PC-9 (cell line): Measurements from ENCODE around the gene KCNJ3. TPM values are rescaled to one million over a fixed set of nuclear protein-coding genes. Genes with fewer than 3 reads are reported as not detected.

ENCODE experiments used
- BruUV-seq: library from RNA; stranded (reverse); fragments of 400-500 nt; replicated peaks from 2 replicates; lab custom pipeline; 2021; lab: Mats Ljungman, UMichigan
- CTCF ChIA-PET: fragments of 300-600 bp; sonication (Branson Sonifier 250); formaldehyde crosslinking; loops from one replicate; lab custom pipeline; 2022; ENCODE audit warnings: antibody characterized with exemption; lab: Charles Lee
- POLR2A ChIA-PET: fragments of 300-600 bp; sonication (Branson Sonifier 250); formaldehyde crosslinking; loops from one replicate; lab custom pipeline; 2022; ENCODE audit warnings: antibody characterized with exemption; ENCODE audit not compliant: unreplicated experiment; lab: Charles Lee
- DNase-seq, 2 experiments: peaks; one replicate each; pipeline versions ENCODE4 v3.0.0 to v3.0.0-alpha.2; 2015 to 2022; ENCODE audit warnings: mixed read lengths in 1 of 2
- H2AFZ ChIP-seq: fragments of 200-600 bp; sonication (generic); 2 replicates; pipeline ENCODE4 v1.8.1; 2017; ENCODE audit warnings: antibody characterized with exemption
- H3F3A ChIP-seq: fragments of 200-600 bp; sonication (generic); 2 replicates; pipeline ENCODE4 v1.8.1; 2017; ENCODE audit warnings: antibody characterized with exemption, mild to moderate bottlenecking, low read depth; ENCODE audit not compliant: insufficient read depth
- H3K27ac ChIP-seq: fragments of 200-600 bp; sonication (generic); 2 replicates; pipeline ENCODE4 v1.6.1; 2016; ENCODE audit warnings: mixed run types
- H3K27me3 ChIP-seq: fragments of 200-600 bp; sonication (generic); 2 replicates; pipeline ENCODE4 v1.6.1; 2016; ENCODE audit warnings: low read depth, mixed run types; ENCODE audit not compliant: insufficient read depth
- H3K36me3 ChIP-seq: fragments of 200-600 bp; sonication (generic); 2 replicates; pipeline ENCODE4 v1.6.1; 2016; ENCODE audit warnings: low read depth, mixed run types
- H3K4me1 ChIP-seq: fragments of 200-600 bp; sonication (generic); replicated peaks from 2 replicates; pipeline ENCODE4 v1.6.1; 2016; ENCODE audit warnings: mixed run types; ENCODE audit not compliant: insufficient read depth
- H3K4me2 ChIP-seq: fragments of 200-600 bp; sonication (generic); 2 replicates; pipeline ENCODE4 v1.6.1; 2017; ENCODE audit warnings: mixed run types
- H3K4me3 ChIP-seq: fragments of 200-600 bp; sonication (generic); 2 replicates; pipeline ENCODE4 v1.6.1; 2016; ENCODE audit warnings: mixed run types
- H3K79me2 ChIP-seq: fragments of 200-600 bp; sonication (generic); 2 replicates; pipeline ENCODE4 v1.6.1; 2017; ENCODE audit warnings: low read depth, mixed run types
- H3K9me2 ChIP-seq: fragments of 200-600 bp; sonication (generic); 2 replicates; pipeline ENCODE4 v1.8.1; 2017; ENCODE audit warnings: mild to moderate bottlenecking; ENCODE audit not compliant: insufficient read depth
- H3K9me3 ChIP-seq: fragments of 200-600 bp; sonication (generic); 2 replicates; pipeline ENCODE4 v1.8.1; 2016; ENCODE audit warnings: low read depth; ENCODE audit not compliant: insufficient read depth
- H4K20me1 ChIP-seq: fragments of 200-600 bp; sonication (generic); 2 replicates; pipeline ENCODE4 v1.8.1; 2017; ENCODE audit not compliant: insufficient read depth
- EZH2 ChIP-seq: fragments of 200-600 bp; sonication (generic); IDR thresholded peaks from 2 replicates; pipeline ENCODE4 v1.8.0; 2017; ENCODE audit warnings: antibody characterized with exemption, low read depth
- intact Hi-C: fragments of 100-400 bp; cut with micrococcal nuclease; formaldehyde crosslinking; loops from one replicate; pipeline ENCODE4 v1.10.0; 2022; ENCODE audit not compliant: unreplicated experiment
- total RNA-seq: library from RNA; stranded (reverse); gene quantifications from 2 replicates; pipeline ENCODE4 v1.2.3, GENCODE V29; 2021
- TF ChIP-seq, protein P1 (sequence below): fragments of 200-600 bp; sonication (generic); conservative IDR thresholded peaks from 2 replicates; pipeline ENCODE4 v1.6.1; 2017; ENCODE audit warnings: mixed run types, antibody characterized with exemption, mild to moderate bottlenecking, moderate library complexity

The KCNJ3 gene
- total RNA-seq, 1 experiment from 2014 or later: not detected

DNA sequence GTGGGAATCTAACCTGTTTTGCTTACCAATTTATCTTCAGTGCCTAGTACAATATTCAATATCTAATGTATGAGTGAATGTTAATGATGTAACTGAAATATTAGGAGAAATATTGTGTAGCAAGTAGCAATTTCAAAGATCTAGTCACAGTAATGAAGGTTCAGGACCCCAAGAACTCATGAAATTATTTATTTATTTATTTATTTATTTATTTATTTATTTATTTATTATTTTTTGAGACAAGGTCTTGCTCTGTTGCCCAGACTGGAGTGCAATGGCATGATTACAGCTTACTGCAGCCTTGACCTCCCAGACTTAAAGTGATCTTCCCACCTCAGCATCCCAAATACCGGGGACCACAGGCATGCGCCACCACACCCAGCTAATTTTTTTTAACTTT is 126.9 kb downstream of the KCNJ3 start:
- Histone ChIP-seq H3F3A (no peaks in the 10 kb centered on the region), H3K27ac (no peak overlapping the region), H4K20me1 (no peaks in the 10 kb centered on the region), H3K4me1 (no peaks in the 10 kb centered on the region), H3K27me3 (no peaks in the 10 kb centered on the region), H3K36me3 (no peaks in the 10 kb centered on the region), H3K4me2 (no peak overlapping the region), H3K9me2 (no peaks in the 10 kb centered on the region), H3K4me3 (no peak overlapping the region), H3K79me2 (no peaks in the 10 kb centered on the region), H3K9me3 (no peaks in the 10 kb centered on the region), H2AFZ (no peak overlapping the region)
- intact Hi-C loops: no loop called here
- TF ChIP-seq, protein P1, sequence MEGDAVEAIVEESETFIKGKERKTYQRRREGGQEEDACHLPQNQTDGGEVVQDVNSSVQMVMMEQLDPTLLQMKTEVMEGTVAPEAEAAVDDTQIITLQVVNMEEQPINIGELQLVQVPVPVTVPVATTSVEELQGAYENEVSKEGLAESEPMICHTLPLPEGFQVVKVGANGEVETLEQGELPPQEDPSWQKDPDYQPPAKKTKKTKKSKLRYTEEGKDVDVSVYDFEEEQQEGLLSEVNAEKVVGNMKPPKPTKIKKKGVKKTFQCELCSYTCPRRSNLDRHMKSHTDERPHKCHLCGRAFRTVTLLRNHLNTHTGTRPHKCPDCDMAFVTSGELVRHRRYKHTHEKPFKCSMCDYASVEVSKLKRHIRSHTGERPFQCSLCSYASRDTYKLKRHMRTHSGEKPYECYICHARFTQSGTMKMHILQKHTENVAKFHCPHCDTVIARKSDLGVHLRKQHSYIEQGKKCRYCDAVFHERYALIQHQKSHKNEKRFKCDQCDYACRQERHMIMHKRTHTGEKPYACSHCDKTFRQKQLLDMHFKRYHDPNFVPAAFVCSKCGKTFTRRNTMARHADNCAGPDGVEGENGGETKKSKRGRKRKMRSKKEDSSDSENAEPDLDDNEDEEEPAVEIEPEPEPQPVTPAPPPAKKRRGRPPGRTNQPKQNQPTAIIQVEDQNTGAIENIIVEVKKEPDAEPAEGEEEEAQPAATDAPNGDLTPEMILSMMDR: no peak
- no peak for TF ChIP-seq EZH2
- POLR2A ChIA-PET: no interaction called here
- BruUV-seq: no TSS peak
- CTCF ChIA-PET: interaction anchor here (0.6 kb wide), 1 partner anchor 973 kb away, joined by 3 read pairs; no protein-coding TSS in a partner anchor
- no peak for DNase-seq

DNA sequence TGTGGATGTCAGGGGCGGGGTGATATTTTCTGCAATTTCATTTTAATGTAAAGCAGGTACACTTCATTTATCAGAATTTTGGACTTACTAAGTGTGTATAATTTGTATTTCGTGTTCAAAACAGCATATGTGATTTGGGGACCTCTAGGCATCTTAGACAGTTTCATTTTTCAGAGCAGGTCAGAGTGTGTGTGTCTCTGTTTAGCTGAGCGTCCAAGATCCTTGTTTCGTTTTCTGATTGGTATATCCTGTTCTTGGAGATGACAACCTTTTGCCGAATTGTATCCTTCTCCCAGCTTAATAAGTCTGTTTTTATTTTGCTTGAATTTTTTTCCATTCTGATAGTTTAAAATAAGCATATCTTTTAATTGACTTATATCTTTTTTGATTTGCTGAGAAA is 128.3 kb downstream of the KCNJ3 start:
- POLR2A ChIA-PET: no interaction called here
- Histone ChIP-seq H2AFZ (no peak overlapping the region), H3K36me3 (no peaks in the 10 kb centered on the region), H3K4me2 (no peak overlapping the region), H3K4me1 (no peaks in the 10 kb centered on the region), H3K9me3 (no peaks in the 10 kb centered on the region), H3K4me3 (no peak overlapping the region), H3F3A (no peaks in the 10 kb centered on the region), H3K27me3 (no peaks in the 10 kb centered on the region), H3K79me2 (no peaks in the 10 kb centered on the region), H3K27ac (no peak overlapping the region), H3K9me2 (no peaks in the 10 kb centered on the region), H4K20me1 (no peaks in the 10 kb centered on the region)
- TF ChIP-seq, protein P1: no peak
- no peak for TF ChIP-seq EZH2
- DNase-seq: no peak
- BruUV-seq: no TSS peak
- CTCF ChIA-PET: no interaction called here
- intact Hi-C loops: no loop called here

DNA sequence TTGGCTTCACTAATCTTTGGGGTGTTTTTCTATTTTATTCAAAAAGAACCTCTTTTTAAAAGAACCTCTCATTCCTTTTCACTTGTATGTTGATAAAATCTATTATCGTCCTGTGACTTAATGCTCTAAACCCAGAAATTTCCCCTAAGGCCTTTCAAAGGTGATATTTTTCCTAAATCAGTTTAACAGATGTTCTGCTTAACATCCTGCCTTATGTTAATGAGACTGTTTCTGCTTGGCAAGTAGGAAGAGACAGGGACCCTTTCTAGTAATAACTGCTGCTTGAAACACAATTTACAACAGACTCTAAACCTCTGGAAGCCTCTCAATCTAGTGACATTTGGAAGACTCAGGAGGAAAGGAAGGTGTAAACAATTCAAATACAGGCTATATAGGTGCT is 128.8 kb downstream of the KCNJ3 start:
- TF ChIP-seq, protein P1: no peak
- TF ChIP-seq EZH2: no peak
- H3K36me3 ChIP-seq: no peaks in the 10 kb centered on the region
- DNase-seq: no peak
- H3K4me2 ChIP-seq: no peak overlapping the region
- ChIA-PET CTCF (no interaction called here), POLR2A (no interaction called here)
- intact Hi-C loops: no loop called here
- H3K9me2 ChIP-seq: no peaks in the 10 kb centered on the region
- H3K4me1 ChIP-seq: no peaks in the 10 kb centered on the region
- H2AFZ ChIP-seq: no peak overlapping the region
- no peaks in the 10 kb centered on the region for H3K79me2 ChIP-seq
- H4K20me1 ChIP-seq: no peaks in the 10 kb centered on the region
- no TSS peak for BruUV-seq
- no peaks in the 10 kb centered on the region for H3K9me3 ChIP-seq
- no peaks in the 10 kb centered on the region for H3F3A ChIP-seq
- H3K4me3 ChIP-seq: no peak overlapping the region
- no peak overlapping the region for H3K27ac ChIP-seq
- H3K27me3 ChIP-seq: no peaks in the 10 kb centered on the region
